ENCODE data around the gene MYO7A.

- TF ChIP-seq CTCF (conservative IDR thresholded peaks at IDR 0.05; ENCODE audit: low read length) (no peak), EZH2phosphoT487 (IDR thresholded peaks at IDR 0.05; ENCODE audit: borderline replicate concordance) (no peak)
These were observed 44.0 kb downstream of the MYO7A start for GRCh38 chr11:77171885-77172665.

Data from Loucy (cell line).